Measurements from ENCODE around the gene STARD4.

The STARD4 gene

DNA sequence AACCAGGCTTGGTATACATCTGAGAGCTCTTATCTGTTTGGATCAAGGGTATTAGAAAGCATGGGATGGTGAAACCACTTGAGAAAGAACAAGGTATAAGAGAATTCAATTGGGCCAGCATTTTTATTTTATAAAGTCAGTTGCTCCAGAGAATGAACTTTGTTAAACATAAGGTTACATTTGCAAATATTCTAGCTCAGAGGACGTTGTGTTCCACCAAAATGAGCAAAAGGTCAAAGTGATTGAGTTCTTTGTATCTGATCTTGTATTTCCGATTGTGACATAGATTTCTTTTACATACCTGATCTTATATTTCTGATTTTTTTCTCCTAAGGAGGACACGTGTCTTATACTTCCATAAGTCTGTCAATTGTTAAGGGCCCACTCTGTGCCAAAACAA lies 8.6 kb upstream of the STARD4 start:
- DNase-seq (ENCODE audit: low read depth), result no peak

DNA sequence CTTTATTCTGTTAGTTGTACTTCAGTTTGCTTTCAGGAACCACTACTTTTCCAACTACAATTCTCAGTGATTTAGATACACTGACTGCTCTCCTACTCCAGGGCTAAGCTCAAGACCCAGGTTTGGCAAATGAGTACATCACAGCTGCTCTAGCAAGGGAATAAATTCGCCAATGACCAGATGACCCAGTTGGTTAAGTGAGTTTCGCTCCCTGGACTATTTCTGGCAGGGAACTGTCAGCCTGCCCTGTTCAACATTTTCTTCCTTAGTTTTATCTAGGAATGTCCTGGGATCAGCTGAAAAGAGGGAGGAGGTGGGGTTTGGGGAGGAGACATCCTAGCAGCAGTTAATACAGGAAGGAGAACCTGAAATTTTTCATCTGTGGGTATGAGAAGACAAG lies 6.4 kb upstream of the STARD4 start:
- DNase-seq (ENCODE audit: low read depth), result no peak

DNA sequence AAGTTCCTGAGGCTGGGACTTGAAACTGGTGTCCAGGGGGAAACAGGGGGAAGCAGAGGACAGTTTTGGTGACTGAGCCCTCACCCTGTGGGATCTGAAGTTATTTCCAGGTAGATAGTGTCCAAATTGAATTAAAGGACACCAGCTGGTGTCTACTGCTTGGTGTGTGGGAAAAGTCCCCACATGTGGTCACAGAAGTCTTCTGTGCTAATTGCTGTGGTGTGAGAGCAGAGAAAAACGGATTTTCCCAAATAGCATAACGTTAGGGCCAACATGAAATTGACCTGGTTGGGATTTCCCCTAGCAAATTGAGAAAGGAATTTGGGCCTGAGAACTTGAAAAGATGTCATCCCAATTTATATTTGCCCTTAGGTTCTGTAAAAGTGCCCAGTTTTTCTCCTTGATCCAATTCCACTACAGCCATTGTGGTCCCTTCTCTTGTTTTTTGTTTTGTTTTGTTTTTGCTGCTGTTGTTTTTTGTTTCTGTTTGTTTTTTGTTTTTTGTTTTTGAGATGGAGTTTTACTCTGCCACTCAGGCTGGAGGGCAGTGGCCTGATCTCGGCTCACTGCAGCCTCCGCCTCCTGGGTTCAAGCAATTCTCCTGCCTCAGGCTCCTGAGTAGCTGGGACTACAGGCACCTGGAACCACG lies 5.6 kb upstream of the STARD4 start:
- DNase-seq (ENCODE audit: low read depth), result no peak

DNA sequence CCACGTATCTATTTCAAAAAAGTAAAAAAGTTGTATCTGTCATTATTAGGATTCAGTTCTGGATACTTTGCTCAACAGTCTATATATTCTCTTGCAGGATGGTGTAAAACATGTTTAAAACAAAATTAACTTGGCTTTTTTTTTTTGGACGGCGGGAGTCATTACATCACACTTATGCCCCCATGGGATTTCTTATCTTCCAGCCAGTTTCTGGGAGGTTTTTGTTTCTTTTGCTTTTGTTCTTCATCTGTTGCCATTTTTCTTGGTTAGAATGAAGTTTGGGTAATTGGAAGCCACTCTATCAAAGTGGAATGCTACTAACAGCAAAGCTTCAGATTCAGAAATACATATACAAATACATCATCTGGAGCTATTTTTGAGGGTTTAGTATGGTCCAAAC lies 1.8 kb upstream of the STARD4 start:
- DNase-seq (ENCODE audit: low read depth), result no peak

DNA sequence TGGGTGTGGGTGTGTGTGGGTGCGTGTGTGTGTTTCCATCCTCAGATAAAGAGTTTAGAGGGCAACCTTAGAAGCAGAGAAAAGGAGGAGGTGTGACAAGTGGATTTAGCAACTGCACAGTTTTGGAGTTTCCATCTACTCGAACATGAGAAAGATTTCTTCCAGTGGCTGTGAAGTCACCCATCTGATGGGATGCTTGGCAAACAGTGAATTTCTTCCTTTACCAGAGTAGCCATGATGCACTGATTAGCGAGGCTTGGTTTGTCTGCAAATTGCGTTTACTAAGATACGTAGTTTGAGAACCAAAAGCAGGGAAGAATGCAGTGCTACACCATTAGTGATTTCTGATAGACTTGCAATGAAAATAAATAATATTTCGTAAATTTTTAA lies 791 bp upstream of the STARD4 start:
- no peak for DNase-seq (ENCODE audit: low read depth)

DNA sequence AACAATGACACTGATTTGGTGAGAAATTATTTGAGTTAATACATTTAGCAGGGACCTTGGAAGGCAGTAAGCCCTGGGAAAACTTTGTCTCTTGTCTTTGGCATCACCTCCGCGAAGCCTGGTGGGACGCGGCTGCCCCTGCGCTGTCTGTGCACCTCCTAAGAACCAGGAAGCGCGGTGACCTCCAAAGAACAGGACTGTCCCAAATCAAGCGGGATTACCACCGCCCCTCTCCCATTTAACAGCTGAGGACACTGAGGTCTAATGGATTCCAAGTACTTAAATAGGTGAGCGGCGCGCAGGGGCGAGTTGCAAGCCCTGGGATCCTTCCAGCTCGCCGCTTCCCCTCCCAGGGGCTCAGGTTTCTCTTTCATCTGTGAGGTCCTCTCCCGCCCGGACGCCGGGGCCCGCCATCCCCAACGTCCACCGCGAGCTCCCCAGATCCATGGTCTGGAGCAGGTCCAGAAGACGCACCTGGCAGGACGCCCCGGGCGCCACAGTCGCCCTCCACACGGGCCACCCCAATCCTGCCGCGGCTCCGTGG lies 432 bp downstream of the STARD4 start:
- DNase-seq (ENCODE audit: low read depth), result no peak

DNA sequence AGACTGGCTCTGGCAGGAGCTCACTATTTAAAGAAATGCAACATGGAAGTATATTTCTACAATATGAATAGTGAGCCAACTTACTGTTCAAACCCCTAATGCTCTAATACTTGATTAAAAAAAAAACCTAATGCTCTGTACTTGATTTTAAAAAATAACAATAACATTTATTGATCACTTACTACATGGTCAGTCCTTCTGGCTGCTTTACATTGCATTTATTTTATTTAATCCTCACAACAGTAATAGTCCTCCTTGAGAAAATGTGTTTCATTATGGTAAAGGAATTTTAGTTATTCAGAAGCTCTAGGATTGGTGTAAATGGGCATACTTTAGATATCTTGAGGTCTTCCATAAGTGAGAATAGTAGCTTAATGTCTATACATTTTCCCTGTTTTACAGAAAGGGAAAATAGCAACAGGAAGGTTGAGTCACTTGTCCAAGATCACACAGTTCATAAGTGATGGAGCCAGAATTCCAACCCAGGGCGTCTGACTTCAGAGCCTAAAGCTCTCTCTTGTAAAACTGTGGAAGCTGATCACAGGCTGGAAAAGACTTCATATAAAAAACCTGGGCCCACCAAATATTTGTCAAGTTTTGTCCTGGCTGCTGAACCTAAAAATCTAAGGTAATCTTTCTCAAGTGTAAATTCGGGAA lies 1.0 kb downstream of the STARD4 start:
- no peak for DNase-seq (ENCODE audit: low read depth)

DNA sequence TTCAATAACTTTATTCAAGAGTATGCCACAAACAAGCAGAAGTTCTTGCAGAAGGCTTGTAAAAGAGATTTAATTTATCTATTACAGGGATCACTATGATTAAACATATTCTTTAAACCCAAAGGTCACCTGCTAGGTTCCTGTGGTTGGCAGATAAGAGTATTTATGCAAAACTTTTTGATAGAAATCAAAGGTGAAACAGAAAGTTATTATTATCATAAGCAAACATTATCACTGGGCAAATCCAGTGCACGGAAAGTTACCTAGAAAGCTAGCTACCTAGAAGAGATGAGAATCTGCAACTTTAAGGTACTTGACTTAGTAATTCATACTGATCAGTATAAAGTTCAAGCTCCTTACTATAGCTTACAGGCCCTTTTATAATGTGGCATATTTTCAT lies 3.2 kb downstream of the STARD4 start:
- DNase-seq (ENCODE audit: low read depth), result no peak

DNA sequence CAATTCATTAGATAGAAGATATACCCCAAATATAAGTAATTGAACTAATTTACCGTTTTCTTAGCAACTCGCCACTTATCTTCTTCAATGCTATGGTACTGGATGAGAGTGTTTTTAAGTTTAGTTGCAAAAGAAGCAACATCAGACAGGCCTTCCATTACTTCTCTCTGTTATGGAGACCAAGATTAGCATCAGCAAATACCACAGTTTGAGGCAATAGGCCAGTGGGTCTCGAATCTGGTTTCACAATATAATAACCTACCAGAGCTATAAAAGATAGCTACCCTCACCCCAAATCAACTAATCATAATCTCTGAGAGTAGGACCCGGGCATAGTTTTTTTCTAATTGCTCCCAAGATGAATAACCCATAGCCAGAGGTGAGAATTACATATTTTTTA lies 5.1 kb downstream of the STARD4 start:
- DNase-seq (ENCODE audit: low read depth), result no peak

DNA sequence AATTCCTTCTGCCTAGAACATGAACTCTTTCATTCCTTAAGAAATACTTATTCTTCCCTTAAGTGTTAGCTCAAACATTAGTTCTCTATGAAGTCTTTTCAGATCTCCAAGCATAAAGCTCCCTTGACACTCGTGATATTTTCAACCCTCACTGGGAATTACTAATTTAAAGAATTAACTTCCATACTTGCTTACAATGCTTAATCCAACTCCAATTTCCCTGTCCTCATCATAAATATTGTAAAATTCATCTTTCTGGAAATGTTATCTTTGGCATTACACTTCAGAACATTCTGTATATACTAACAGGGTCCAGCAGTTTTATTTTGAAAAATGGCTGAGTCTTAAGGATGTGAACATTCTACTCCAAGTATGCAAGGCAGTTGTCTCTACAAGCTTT lies 7.2 kb downstream of the STARD4 start:
- DNase-seq (ENCODE audit: low read depth), result no peak

DNA sequence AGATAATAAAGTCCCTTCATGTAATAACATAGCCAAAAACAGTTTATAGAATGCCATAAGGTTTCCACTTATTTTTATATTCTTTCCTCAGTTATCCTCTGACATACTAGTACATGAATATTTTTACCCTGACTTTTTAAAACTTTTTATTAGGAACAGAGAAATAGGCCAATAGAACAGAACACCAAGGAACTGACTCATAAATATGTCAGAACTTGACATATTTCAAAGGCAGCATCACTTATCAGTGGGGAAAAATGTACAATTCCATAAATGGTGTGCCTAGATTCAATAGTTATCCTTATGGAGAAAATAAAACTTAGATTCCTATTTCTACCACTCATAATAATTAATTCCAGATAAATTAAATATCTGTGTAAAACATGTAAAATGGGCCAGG lies 9.4 kb downstream of the STARD4 start:
- DNase-seq (ENCODE audit: low read depth), result no peak

DNA sequence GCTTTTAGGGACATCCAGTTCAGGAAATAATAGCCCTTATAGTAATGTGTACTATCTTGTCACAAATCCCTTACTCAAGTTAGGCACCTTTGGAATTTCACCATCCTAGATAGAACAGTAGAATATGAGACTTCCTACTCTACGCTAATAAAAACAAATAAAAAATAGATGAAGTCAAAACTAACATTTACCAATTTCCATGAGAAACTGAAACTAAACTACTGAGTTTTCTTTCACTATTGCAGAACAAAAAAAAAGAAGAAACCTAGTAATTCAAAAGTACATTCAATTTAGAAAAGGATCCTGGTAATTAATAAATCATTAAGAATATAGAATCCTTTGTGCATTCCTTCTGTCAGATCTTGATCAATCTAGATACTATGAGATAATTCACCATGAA lies 14.0 kb downstream of the STARD4 start:
- no peak for DNase-seq (ENCODE audit: low read depth)

DNA sequence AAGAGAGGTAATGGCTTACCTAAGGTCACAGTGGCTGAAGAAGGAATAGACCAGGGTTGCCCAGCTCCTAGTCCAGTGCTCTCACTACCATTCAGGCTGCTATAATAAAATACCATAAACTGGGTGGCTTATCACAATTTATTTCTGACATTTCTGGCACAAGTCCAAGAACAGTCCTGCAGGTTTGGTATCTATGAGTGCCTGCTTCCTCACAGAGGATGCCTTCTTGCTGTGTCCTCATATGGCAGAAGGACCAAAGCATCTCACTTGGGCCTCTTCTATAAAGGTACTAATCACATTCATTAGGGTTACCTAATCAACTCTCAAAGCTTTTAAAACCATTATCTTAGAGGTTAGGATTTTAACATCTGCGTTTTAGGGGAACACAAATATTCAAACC lies 17.2 kb downstream of the STARD4 start:
- DNase-seq (ENCODE audit: low read depth), result no peak

DNA sequence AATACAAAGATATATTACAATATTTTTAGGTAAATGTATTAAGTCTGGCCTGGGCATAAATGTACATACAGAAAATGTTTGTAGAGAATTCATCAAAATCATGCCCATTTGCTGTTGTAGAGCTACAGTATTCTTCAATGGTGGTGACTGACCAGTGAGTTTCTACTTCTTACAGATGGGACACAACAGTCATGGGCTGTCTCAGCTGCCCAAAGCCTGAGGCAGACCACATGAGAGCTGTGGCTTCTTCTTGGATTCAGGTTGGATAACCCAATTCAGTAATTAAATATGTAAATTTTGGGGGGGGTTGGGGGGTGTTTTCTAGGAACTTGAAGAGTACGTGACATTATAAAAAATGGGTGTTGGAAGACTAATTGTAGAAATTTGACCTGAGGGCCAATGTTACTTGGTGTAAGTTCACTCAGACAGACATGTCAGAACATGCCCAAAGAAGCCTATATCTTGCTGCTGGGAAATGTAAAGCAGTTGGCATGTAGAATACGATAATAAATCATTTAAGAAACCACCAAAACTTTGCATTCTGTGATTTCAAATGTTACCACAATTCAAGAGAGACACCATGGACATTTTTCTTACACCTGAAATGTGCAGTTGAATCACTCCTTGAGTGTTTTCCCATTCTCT lies 17.9 kb downstream of the STARD4 start:
- no peak for DNase-seq (ENCODE audit: low read depth)

DNA sequence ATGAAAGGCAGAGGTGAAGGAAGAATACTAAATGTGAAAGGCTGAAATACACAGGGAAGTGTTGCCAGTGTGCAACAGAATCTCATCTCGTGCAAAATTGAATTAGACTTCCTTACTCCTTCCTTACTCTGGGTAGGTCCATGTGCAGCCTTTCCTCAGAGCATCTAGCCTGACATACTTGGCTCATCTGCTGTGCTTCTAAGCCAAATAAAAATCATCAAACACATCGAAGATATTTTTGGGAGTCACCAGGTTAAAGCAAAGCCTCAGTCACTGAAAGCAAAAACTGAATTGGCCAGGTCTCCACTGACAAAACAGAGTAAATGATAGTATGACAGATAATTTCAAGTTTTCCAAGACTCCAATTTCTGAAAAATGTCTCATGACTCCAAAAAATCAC lies 19.3 kb downstream of the STARD4 start:
- DNase-seq (ENCODE audit: low read depth), result no peak

DNA sequence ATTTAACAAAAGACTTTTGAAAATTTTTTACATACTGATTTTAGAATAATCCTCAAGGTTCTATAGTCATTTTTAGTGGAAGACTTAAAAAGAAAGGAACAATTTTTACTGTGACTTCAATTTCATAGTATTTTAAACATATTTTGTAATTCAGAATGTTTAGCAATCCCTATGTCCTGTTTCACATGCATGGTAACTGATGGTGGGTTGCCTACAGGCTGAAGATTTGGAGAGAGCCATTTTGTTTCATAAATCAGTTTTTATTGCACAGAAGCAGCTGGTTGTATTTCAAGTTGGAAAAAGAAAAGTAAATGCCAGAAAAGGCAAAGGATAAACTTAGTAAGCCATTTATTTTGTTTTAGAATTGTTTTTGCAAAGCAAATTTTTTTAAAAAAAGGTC lies 24.0 kb downstream of the STARD4 start:
- no peak for DNase-seq (ENCODE audit: low read depth)

DNA sequence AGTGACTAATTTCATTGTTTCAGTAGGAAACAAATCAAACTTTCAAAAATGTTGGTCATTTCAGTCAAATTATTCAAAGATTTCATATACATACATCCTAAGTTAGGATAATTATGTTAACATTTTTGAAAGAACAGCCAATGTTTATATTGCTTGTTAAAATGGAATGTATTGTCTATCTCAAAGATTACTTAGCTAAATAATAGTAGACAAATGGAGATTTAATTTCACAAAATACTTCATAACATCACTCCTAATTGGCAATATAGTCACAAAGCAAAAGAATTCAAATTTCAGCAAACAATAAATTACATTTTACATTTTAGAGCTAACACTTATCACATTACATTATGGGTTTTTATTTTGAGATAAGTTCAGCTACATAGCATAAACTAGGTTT lies 25.4 kb downstream of the STARD4 start:
- DNase-seq (ENCODE audit: low read depth), result no peak

DNA sequence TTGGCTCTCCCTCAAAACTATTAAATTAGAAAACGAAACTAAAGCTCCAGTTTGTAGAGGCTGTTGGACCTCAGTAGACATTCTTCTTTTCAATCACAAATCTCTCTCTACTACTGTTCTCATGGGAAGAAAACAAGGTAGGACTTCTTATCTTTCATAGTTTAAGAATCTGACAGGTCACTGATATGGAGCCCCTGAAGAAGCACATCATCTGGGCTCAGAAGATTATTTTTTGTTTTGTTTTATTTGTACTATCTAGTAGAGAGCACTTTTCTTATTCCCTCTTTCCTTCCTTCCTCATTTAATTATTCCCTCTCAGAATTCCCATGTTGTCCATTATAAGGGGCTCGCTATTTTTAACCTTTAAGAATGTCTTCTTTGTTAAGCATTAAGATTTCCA lies 26.3 kb downstream of the STARD4 start:
- no peak for DNase-seq (ENCODE audit: low read depth)

DNA sequence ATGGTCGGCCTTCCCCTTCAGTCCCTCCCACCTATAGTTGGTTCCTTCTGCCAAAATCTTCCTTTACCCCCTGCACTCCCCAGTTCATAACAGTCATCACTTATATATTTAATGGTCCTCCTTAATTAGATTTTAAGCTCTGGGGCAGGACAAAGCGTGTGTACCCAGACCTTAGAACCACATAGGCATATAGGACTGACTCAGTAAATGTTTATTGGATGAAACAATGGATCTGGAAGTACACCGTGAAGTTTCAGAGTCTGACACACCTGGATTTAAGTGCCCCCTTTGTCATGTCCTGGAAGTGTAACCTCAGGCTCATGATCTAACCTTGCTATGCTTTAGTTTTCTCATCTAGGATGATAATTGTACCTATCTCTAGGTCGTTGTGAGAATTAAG lies 32.0 kb downstream of the STARD4 start:
- no peak for DNase-seq (ENCODE audit: low read depth)

DNA sequence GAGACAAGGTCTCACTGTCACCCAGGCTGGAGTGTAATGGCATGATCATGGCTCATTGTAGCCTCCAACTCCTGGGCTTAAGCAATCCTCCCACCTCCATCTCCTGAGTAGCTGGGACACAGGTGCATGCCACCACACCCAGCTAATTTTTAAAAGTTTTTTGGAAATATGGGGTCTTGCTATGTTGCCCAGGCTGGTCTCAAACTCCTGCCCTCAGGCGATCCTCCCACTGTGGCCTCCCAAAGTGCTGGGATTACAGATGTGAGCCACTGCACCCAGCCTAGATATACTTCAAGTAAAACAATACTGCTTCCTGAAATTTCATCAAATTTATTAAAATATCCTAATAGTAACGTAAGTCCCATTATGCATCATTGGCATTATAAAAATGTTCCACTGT lies 33.4 kb downstream of the STARD4 start:
- DNase-seq (ENCODE audit: low read depth), result no peak

DNA sequence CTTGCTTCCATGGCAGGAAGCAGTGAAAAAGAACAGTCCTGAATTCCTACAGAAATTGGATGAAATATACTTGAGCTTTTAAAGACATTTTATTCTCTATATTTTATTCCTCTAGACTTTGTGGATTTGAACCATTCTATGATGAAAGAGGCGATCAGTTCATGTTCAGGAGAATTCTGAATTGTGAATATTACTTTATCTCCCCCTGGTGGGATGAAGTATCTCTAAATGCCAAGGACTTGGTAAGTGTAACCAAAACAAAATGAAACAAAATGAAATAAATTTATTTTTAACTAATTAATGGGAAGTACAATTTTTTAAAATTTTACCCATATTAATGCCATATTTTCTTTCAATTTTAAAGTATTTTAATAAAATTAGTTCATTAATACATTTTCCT lies 34.1 kb downstream of the STARD4 start:
- no peak for DNase-seq (ENCODE audit: low read depth)

DNA sequence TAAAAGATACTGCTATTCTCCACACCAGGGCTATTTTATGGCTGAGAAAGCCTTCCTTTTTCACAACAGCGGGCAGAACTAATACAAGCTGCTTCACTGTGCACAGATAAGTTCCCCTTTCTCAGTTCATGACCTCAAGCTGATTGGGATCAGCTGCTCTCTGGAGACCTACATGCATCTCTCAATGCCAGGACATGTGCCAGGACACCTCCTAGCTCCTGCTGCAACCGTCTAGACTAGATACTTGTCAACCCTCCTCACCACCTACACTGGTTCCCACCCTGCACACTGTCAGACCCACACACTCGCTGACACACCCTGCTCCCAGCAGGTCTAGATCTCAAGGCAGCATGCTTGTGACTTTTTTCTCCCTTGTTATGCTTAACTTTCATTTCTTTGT lies 39.8 kb downstream of the STARD4 start:
- no peak for DNase-seq (ENCODE audit: low read depth)

DNA sequence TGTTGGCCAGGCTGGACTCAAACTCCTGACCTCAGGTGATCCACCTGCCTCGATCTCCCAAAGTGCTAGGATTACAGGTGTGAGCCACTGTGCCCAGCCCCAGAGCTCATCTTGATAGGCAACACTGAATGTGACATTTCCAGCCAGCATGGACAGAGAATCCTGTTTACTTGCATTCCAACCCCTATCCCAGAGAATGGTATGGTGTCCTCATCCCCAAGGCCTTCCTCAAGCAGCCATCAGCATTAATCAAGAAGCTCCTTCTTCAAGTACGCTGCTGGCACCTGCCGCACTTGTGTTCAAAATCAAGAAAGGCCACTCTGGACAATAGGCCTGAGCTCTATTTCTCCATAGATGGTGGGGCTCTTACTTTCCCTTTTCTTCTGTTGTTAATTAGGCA lies 40.2 kb downstream of the STARD4 start:
- DNase-seq (ENCODE audit: low read depth), result no peak

DNA sequence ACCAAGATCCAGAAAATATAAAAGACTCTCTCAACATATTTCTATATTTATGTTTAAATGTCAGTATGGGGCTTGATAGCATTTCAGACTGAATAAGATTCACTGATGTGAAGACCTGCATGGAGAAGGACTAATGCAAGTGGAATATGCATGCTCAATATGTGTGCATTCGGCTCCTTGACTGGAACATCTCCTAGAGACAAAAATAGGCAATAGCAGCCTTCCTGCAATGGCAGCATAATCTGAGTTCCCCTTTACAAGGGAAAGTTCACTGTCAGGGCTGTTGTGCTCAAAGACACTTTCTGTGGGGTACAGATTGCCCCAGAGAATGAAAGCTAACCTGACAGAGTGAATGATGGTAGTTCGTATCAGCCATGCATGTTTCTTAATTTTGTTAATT lies 42.4 kb downstream of the STARD4 start:
- no peak for DNase-seq (ENCODE audit: low read depth)

Measured in stimulated activated CD8-positive, alpha-beta memory T cell treated with anti-CD3 and anti-CD28 coated beads, Interleukin-15, amount 100 ng/mL, for 1 hour (primary cell).